HepG2 (cell line): ENCODE data around the gene ZNF74.

Source experiments
- ESRRA ChIP-seq: sonication (generic); formaldehyde crosslinking; IDR thresholded peaks from 2 replicates; pipeline ENCODE4 v1.5.1; 2020; ENCODE audit warnings: mild to moderate bottlenecking, low read depth, missing genetic modification reagents
- FOXC1 ChIP-seq: sonication (generic); formaldehyde crosslinking; IDR thresholded peaks from 2 replicates; pipeline ENCODE4 v1.8.0; 2022; ENCODE audit warnings: mild to moderate bottlenecking, missing genetic modification reagents, borderline replicate concordance
- HOXA3 ChIP-seq: sonication (generic); formaldehyde crosslinking; IDR thresholded peaks from 2 replicates; pipeline ENCODE4 v1.5.0; 2020; ENCODE audit warnings: missing genetic modification reagents
- HOXA7 ChIP-seq: sonication (generic); formaldehyde crosslinking; IDR thresholded peaks from 2 replicates; pipeline ENCODE4 v1.8.1; 2022; ENCODE audit warnings: mild to moderate bottlenecking, missing genetic modification reagents, moderate library complexity
- JUND ChIP-seq: sonication (generic); formaldehyde crosslinking; IDR thresholded peaks from 2 replicates; pipeline ENCODE4 v1.8.0; 2022; ENCODE audit warnings: mild to moderate bottlenecking, missing genetic modification reagents
- ZNF891 ChIP-seq: sonication (generic); formaldehyde crosslinking; IDR thresholded peaks from 2 replicates; pipeline ENCODE4 v1.5.0; 2020; ENCODE audit warnings: mild to moderate bottlenecking, missing genetic modification reagents
- TF ChIP-seq, protein P1 (sequence below): sonication (generic); formaldehyde crosslinking; IDR thresholded peaks from 2 replicates; pipeline ENCODE4 v1.5.0; 2020; ENCODE audit warnings: mild to moderate bottlenecking, missing genetic modification reagents, moderate library complexity
- TF ChIP-seq, protein P2 (sequence below): sonication (generic); formaldehyde crosslinking; IDR thresholded peaks from 2 replicates; pipeline ENCODE4 v1.9.0; 2022; ENCODE audit warnings: missing genetic modification reagents, mild to moderate bottlenecking, borderline replicate concordance
- TF ChIP-seq, protein P3 (sequence below): sonication (generic); formaldehyde crosslinking; IDR thresholded peaks from 2 replicates; pipeline ENCODE4 v1.4.0; 2020; ENCODE audit warnings: missing genetic modification reagents
- TF ChIP-seq, protein P4 (sequence below): sonication (generic); formaldehyde crosslinking; IDR thresholded peaks from 2 replicates; pipeline ENCODE4 v1.4.0; 2020; ENCODE audit warnings: missing genetic modification reagents
- TF ChIP-seq, protein P5 (sequence below): sonication (generic); formaldehyde crosslinking; conservative IDR thresholded peaks from 2 replicates; pipeline ENCODE4 v1.5.0; 2020; ENCODE audit warnings: missing genetic modification reagents
- TF ChIP-seq, protein P6 (sequence below): IDR thresholded peaks from 2 replicates; pipeline ENCODE4 v1.6.1; 2016

DNA sequence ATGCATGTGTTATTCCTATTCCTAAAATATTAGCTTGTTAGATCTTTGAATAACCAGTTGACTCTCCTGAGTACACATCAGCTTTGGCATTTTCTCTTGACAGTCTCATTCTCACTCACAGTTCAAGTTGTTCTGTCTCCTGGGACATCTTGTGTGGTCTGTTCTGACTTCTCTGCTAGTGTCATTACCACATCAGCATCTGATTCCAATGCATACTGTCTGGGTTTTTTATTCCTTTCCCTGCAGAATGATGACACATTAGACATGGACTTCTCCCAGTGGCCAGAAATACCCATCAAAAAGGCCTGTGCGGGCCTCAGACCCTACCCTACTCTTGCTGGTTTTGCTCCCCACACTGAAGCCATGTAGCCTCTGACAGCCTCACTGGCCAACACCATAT is 2.7 kb downstream of the ZNF74 start:
- TF ChIP-seq, protein P1, sequence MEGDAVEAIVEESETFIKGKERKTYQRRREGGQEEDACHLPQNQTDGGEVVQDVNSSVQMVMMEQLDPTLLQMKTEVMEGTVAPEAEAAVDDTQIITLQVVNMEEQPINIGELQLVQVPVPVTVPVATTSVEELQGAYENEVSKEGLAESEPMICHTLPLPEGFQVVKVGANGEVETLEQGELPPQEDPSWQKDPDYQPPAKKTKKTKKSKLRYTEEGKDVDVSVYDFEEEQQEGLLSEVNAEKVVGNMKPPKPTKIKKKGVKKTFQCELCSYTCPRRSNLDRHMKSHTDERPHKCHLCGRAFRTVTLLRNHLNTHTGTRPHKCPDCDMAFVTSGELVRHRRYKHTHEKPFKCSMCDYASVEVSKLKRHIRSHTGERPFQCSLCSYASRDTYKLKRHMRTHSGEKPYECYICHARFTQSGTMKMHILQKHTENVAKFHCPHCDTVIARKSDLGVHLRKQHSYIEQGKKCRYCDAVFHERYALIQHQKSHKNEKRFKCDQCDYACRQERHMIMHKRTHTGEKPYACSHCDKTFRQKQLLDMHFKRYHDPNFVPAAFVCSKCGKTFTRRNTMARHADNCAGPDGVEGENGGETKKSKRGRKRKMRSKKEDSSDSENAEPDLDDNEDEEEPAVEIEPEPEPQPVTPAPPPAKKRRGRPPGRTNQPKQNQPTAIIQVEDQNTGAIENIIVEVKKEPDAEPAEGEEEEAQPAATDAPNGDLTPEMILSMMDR (CRISPR knock-in tag), result no peak
- TF ChIP-seq, protein P2, sequence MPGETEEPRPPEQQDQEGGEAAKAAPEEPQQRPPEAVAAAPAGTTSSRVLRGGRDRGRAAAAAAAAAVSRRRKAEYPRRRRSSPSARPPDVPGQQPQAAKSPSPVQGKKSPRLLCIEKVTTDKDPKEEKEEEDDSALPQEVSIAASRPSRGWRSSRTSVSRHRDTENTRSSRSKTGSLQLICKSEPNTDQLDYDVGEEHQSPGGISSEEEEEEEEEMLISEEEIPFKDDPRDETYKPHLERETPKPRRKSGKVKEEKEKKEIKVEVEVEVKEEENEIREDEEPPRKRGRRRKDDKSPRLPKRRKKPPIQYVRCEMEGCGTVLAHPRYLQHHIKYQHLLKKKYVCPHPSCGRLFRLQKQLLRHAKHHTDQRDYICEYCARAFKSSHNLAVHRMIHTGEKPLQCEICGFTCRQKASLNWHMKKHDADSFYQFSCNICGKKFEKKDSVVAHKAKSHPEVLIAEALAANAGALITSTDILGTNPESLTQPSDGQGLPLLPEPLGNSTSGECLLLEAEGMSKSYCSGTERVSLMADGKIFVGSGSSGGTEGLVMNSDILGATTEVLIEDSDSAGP (CRISPR knock-in tag), result no peak
- TF ChIP-seq HOXA7 (no peak), FOXC1 (CRISPR knock-in tag) (no peak), ESRRA (CRISPR knock-in tag) (no peak), HOXA3 (CRISPR knock-in tag) (no peak), JUND (CRISPR knock-in tag) (no peak), ZNF891 (no peak)
- TF ChIP-seq, protein P3, sequence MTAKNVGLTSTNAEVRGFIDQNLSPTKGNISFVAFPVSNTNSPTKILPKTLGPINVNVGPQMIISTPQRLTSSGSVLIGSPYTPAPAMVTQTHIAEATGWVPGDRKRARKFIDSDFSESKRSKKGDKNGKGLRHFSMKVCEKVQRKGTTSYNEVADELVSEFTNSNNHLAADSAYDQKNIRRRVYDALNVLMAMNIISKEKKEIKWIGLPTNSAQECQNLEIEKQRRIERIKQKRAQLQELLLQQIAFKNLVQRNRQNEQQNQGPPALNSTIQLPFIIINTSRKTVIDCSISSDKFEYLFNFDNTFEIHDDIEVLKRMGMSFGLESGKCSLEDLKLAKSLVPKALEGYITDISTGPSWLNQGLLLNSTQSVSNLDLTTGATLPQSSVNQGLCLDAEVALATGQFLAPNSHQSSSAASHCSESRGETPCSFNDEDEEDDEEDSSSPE (CRISPR knock-in tag), result no peak
- TF ChIP-seq, protein P4, sequence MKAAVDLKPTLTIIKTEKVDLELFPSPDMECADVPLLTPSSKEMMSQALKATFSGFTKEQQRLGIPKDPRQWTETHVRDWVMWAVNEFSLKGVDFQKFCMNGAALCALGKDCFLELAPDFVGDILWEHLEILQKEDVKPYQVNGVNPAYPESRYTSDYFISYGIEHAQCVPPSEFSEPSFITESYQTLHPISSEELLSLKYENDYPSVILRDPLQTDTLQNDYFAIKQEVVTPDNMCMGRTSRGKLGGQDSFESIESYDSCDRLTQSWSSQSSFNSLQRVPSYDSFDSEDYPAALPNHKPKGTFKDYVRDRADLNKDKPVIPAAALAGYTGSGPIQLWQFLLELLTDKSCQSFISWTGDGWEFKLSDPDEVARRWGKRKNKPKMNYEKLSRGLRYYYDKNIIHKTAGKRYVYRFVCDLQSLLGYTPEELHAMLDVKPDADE (CRISPR knock-in tag), result no peak
- TF ChIP-seq, protein P5, sequence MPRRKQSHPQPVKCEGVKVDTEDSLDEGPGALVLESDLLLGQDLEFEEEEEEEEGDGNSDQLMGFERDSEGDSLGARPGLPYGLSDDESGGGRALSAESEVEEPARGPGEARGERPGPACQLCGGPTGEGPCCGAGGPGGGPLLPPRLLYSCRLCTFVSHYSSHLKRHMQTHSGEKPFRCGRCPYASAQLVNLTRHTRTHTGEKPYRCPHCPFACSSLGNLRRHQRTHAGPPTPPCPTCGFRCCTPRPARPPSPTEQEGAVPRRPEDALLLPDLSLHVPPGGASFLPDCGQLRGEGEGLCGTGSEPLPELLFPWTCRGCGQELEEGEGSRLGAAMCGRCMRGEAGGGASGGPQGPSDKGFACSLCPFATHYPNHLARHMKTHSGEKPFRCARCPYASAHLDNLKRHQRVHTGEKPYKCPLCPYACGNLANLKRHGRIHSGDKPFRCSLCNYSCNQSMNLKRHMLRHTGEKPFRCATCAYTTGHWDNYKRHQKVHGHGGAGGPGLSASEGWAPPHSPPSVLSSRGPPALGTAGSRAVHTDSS (CRISPR knock-in tag), result no peak
- TF ChIP-seq, protein P6, sequence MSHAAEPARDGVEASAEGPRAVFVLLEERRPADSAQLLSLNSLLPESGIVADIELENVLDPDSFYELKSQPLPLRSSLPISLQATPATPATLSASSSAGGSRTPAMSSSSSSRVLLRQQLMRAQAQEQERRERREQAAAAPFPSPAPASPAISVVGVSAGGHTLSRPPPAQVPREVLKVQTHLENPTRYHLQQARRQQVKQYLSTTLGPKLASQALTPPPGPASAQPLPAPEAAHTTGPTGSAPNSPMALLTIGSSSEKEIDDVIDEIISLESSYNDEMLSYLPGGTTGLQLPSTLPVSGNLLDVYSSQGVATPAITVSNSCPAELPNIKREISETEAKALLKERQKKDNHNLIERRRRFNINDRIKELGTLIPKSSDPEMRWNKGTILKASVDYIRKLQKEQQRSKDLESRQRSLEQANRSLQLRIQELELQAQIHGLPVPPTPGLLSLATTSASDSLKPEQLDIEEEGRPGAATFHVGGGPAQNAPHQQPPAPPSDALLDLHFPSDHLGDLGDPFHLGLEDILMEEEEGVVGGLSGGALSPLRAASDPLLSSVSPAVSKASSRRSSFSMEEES (CRISPR knock-in tag), result no peak
